ENCODE results near the gene FBXL13.

Gene FBXL13

DNA sequence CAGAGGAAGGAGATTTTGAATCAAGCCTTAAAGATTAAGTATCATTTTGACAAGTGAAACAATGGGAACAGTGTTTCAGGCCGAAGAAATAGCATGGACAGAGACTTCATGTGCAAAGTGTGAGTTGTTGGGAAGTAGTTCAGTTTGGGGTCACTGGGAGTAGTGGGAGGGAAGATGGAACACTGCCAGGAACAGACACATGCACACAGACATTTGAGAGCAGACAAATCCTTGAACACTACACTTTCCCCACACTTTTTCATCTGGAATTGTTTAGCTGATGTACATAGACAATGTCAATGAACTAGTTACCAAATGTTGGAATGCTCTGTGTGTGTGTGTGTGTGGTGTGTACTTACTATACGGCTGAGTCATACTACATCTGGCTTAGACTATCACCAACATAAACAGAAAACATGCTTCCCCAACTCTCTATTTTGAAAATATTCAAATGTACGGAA lies 214.2 kb downstream of the FBXL13 start:
- no peak overlapping the region for H3K4me3 ChIP-seq (ENCODE audit: low read depth, low read length)
- TF ChIP-seq, protein P1, sequence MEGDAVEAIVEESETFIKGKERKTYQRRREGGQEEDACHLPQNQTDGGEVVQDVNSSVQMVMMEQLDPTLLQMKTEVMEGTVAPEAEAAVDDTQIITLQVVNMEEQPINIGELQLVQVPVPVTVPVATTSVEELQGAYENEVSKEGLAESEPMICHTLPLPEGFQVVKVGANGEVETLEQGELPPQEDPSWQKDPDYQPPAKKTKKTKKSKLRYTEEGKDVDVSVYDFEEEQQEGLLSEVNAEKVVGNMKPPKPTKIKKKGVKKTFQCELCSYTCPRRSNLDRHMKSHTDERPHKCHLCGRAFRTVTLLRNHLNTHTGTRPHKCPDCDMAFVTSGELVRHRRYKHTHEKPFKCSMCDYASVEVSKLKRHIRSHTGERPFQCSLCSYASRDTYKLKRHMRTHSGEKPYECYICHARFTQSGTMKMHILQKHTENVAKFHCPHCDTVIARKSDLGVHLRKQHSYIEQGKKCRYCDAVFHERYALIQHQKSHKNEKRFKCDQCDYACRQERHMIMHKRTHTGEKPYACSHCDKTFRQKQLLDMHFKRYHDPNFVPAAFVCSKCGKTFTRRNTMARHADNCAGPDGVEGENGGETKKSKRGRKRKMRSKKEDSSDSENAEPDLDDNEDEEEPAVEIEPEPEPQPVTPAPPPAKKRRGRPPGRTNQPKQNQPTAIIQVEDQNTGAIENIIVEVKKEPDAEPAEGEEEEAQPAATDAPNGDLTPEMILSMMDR (IDR thresholded peaks at IDR 0.05; ENCODE audit: insufficient read depth, low read depth, low read length, missing control alignments), result no peak
- DNase-seq (ENCODE audit: low read depth), result no peak

DNA sequence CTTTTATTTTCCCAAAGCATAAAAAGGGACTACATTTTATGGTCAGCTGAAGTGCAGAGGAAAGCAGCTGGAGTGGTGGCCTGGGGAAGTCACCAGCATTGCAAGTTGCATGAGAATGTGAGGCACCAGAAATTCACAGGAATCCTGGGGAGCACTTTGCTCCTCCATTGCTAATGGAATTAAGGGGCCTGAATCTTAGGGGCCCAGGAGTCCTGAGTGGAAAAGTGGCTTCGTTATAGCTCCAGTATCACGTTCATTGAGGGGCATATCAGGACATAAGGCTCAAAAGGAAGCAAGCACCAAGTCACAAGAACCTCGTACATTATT lies 214.8 kb downstream of the FBXL13 start:
- TF ChIP-seq, protein P1 (IDR thresholded peaks at IDR 0.05; ENCODE audit: insufficient read depth, low read depth, low read length, missing control alignments), result no peak
- H3K4me3 ChIP-seq (ENCODE audit: low read depth, low read length), result no peak overlapping the region

DNA sequence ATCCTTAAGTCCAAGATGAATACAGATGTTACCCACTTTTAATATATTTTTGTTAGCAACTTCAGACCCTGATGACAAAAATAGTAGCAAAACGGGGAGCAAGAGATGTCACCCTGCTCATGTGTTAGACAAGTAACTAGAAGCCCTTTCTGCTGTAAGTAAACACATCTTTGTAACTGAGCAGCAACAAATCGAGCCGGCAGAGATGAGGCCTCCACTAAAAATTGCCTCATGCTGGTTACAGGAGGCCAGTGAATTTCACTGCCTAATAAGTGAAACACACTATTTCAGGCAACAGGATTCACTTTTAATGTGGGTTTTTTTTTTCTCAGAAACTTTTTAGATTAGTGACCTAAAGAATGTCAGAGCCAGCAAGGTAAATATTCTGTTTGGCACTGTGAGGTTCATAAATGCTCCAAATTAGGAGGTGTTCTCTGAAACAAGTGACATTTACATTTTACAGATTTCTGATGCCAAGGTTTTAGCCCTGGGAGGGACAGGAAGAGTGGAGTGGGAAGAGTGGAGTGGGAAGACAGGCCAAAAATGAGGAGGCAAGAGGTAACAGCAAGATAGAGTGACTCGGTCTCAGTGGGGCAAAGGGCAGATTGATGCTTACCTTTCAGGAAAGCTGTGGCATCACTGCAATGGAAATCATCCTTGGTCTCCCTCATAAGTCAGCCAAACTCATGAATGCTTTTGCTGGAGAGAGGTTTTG lies 215.4 kb downstream of the FBXL13 start:
- TF ChIP-seq, protein P1 (IDR thresholded peaks at IDR 0.05; ENCODE audit: insufficient read depth, low read depth, low read length, missing control alignments), result no peak
- H3K4me3 ChIP-seq (ENCODE audit: low read depth, low read length), result no peak overlapping the region
- DNase-seq (ENCODE audit: low read depth), result no peak

More for the DNA sequence above, 214.8 kb downstream of the FBXL13 start:
- DNase-seq (ENCODE audit: low read depth), result no peak

DNA sequence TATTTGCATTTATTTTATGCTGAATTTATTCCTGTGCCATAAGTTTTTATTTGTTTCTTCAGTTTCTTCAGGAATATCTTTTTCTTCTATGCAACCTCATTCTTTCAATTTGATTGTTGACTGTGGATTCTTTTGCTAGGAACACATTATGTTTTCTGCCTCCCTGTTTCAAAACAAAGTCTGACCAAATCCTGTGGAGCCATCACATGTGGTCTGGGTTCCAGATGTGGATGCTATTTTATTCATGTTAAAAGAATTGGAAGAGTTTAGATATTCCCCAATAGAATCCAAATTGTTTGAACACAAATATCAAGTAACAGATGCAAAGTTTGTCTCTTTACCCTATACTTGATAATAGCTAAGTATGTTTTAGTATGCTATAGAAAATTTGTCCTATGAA lies 218.6 kb downstream of the FBXL13 start:
- TF ChIP-seq, protein P1 (IDR thresholded peaks at IDR 0.05; ENCODE audit: insufficient read depth, low read depth, low read length, missing control alignments), result no peak
- H3K4me3 ChIP-seq (ENCODE audit: low read depth, low read length), result no peak overlapping the region
- no peak for DNase-seq (ENCODE audit: low read depth)

DNA sequence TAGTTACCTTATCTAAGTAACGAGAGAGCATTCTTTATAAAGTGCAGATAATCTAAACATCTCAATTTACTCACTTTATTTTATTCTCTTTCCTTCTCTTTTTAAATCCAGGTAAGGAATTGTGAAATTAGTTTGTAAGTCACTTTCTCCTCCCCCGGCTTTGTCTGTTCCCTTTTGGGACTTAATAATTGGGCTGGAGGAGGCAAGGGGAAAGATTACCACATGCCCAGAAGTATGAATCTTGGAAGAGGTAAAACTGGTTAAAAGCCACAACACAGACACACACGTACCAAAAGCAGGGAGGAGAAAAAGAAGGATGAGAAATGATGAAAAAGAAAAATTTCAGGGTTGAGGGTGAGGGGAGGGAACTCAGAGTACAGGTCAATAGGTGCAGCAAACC lies 225.1 kb downstream of the FBXL13 start:
- H3K4me3 ChIP-seq (ENCODE audit: low read depth, low read length), result no peak overlapping the region
- TF ChIP-seq, protein P1 (IDR thresholded peaks at IDR 0.05; ENCODE audit: insufficient read depth, low read depth, low read length, missing control alignments), result no peak
- no peak for DNase-seq (ENCODE audit: low read depth)

DNA sequence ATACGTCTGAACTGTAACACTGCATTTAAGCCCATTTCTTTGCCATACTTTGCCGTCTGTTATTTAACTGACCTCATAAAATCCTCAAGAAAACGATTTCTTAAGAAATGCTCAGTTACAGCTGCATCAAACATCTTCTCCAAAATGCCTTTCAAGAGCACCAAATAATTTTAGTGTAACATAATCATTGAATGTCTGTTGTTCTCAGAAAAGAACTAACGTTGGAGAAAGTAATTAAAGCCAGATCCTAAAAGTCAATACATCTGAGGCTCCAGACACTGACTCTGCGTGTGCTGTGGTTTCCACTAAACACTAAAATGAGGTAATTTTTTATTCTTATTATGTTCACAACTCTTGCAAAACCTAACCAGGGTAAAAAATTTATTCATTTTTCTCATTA lies 225.5 kb downstream of the FBXL13 start:
- DNase-seq (ENCODE audit: low read depth), result no peak
- no peak overlapping the region for H3K4me3 ChIP-seq (ENCODE audit: low read depth, low read length)
- TF ChIP-seq, protein P1 (IDR thresholded peaks at IDR 0.05; ENCODE audit: insufficient read depth, low read depth, low read length, missing control alignments), result no peak

DNA sequence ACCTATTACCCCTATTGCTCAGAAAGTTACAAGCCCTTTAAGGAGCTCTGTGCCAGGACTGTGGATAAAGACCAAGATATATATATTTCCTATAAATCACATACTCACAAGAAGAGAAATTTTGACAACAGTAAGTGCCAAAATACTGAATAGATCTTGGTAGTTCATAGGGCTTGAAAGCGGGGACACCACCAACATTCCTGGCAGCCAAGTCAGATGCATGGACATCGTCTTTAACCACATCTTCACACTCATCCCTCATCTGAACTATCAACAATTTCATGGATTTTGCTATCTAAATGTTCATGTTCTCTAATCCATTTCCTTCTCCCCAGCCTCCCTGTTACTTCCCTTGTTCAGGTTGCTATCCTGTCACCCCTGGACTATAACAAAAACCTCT lies 229.2 kb downstream of the FBXL13 start:
- no peak for DNase-seq (ENCODE audit: low read depth)
- TF ChIP-seq, protein P1 (IDR thresholded peaks at IDR 0.05; ENCODE audit: insufficient read depth, low read depth, low read length, missing control alignments), result no peak
- H3K4me3 ChIP-seq (ENCODE audit: low read depth, low read length), result no peak overlapping the region

All from GM12865 (cell line).